AG04450 (cell line): ENCODE results near the gene HSPB1. TPM values are rescaled to one million over a fixed set of nuclear protein-coding genes. Genes with fewer than 3 reads are reported as not detected.

Experiments used
- CTCF ChIA-PET: fragments of 300-600, 350-600 bp; formaldehyde crosslinking; extraction: SDS; loops from one replicate; lab custom pipeline; 2022; ENCODE audit warnings: antibody characterized with exemption, inconsistent platforms; lab: Charles Lee
- POLR2A ChIA-PET: fragments of 350-600 bp; formaldehyde crosslinking; extraction: SDS; loops from one replicate; lab custom pipeline; 2021; ENCODE audit warnings: antibody characterized with exemption, inconsistent platforms; lab: Yijun Ruan, JAX
- DNase-seq: peaks from one replicate; pipeline ENCODE4 v3.0.0-alpha.2; 2011; ENCODE audit warnings: low read depth, low spot score
- H3K27ac ChIP-seq: one replicate; pipeline ENCODE4 v1.5.1; 2012; ENCODE audit warnings: low read depth, low read length, control low read depth
- H3K27me3 ChIP-seq: one replicate; pipeline ENCODE4 v1.6.0; 2012; ENCODE audit warnings: low read length; ENCODE audit not compliant: control insufficient read depth, insufficient read depth
- H3K4me3 ChIP-seq: 2 replicates; pipeline ENCODE4 v1.5.1; 2011; ENCODE audit warnings: mild to moderate bottlenecking, low read depth, low read length, control low read depth
- H3K9me3 ChIP-seq: 2 replicates; pipeline ENCODE4 v1.5.1; 2012; ENCODE audit warnings: low read length; ENCODE audit not compliant: control insufficient read depth, insufficient read depth
- CTCF ChIP-seq: IDR thresholded peaks from 2 replicates; pipeline ENCODE4 v1.5.1; 2011; ENCODE audit warnings: low read depth, low read length, control low read depth, inconsistent platforms
- polyA minus RNA-seq: library from RNA; depleted of rRNA, polyadenylated mRNA; stranded (reverse); fragments of >200 nt; gene quantifications from 2 replicates; pipeline ENCODE4 v1.2.3, GENCODE V29; 2011; rRNA and poly(A)+ RNA removed
- polyA plus RNA-seq: library from polyadenylated mRNA; depleted of rRNA; stranded (reverse); fragments of >200 nt; gene quantifications from 2 replicates; pipeline ENCODE4 v1.2.3, GENCODE V29; 2011; rRNA removed

The HSPB1 gene
- 290 and 526 TPM in 2 replicates for polyA plus RNA-seq
- 75.3 and 81.1 TPM in 2 replicates for polyA minus RNA-seq

GRCh38 chr7:76302347-76303201, at the start of gene HSPB1:
Gene HSPB1, plus strand, starts transcription at chr7:76302673. Its CDS starts 40 bp downstream, at chr7:76302713.
- H3K27me3 ChIP-seq: no peaks in the 10 kb centered on the region
- no peak for TF ChIP-seq CTCF
- peak; percentile 69 for DNase-seq
- CTCF ChIA-PET: interaction anchor here (0.6 to 1.1 kb wide), 2 partner anchors 12 to 33 kb away, joined by 3 to 4 read pairs; no protein-coding TSS in a partner anchor
- H3K9me3 ChIP-seq: peaks cover 3% of the 10 kb centered on the region; the same call in 1 of the 2 replicates
- peak within 1 kb of the TSS; percentile 97 for H3K4me3 ChIP-seq
- POLR2A ChIA-PET: interaction anchor here (0.6 to 2.2 kb wide), 9 partner anchors 8 to 220 kb away, joined by 3 to 23 read pairs (median 4); no protein-coding TSS in a partner anchor
- peak within 1 kb of the TSS; percentile 75 for H3K27ac ChIP-seq

GRCh38 chr7:76254781-76255180, 47.7 kb upstream of the HSPB1 start:
- Histone ChIP-seq H3K27me3 (peaks cover 21% of the 10 kb centered on the region), H3K4me3 (no peak overlapping the region), H3K9me3 (no peaks in the 10 kb centered on the region; the same call in 1 of the 2 replicates), H3K27ac (no peak overlapping the region)
- DNase-seq: no peak
- CTCF ChIA-PET: interaction anchor here (0.6 to 1.2 kb wide), 3 partner anchors 9 to 493 kb away, joined by 3 to 4 read pairs (median 3); no protein-coding TSS in a partner anchor
- POLR2A ChIA-PET: no interaction called here
- TF ChIP-seq CTCF: no peak

GRCh38 chr7:76257973-76258372, 44.5 kb upstream of the HSPB1 start:
- CTCF ChIA-PET: interaction anchor here (0.7 kb wide), 1 partner anchor 17 kb away, joined by 3 read pairs; no protein-coding TSS in a partner anchor
- H3K4me3 ChIP-seq: no peak overlapping the region

GRCh38 chr7:76259124-76260093, 43.1 kb upstream of the HSPB1 start:
- Histone ChIP-seq H3K27me3 (peaks cover 26% of the 10 kb centered on the region), H3K27ac (no peak overlapping the region), H3K4me3 (no peak overlapping the region), H3K9me3 (no peaks in the 10 kb centered on the region; the same call in 1 of the 2 replicates)
- ChIA-PET CTCF (interaction anchor here (0.7 kb wide), 1 partner anchor 231 kb away, joined by 4 read pairs; no protein-coding TSS in a partner anchor), POLR2A (interaction anchor here (0.7 kb wide), 1 partner anchor 84 kb away, joined by 8 read pairs; no protein-coding TSS in a partner anchor)
- no peak for DNase-seq
- no peak for TF ChIP-seq CTCF

More at GRCh38 chr7:76257973-76258372, 44.5 kb upstream of the HSPB1 start:
- Histone ChIP-seq H3K27me3 (peaks cover 27% of the 10 kb centered on the region), H3K9me3 (no peaks in the 10 kb centered on the region; the same call in 1 of the 2 replicates), H3K27ac (no peak overlapping the region)
- no peak for TF ChIP-seq CTCF
- no peak for DNase-seq
- POLR2A ChIA-PET: no interaction called here
